Measurements from ENCODE around the gene KCNQ1. TPM values are rescaled to one million over a fixed set of nuclear protein-coding genes. Genes with fewer than 3 reads are reported as not detected.

Gene KCNQ1
- total RNA-seq, 3 donors from 2014 or later, result 3.6 to 6.2 (median 5.1) TPM

GRCh38 chr11:2508793-2509192, 64.0 kb downstream of the KCNQ1 start:
- no peaks in the 10 kb centered on the region for H3K9me3 ChIP-seq
- no peaks in the 10 kb centered on the region for H3K27me3 ChIP-seq
- peak in 1 of 2 donors; percentile 10 for DNase-seq (ENCODE audit: low spot score in 2 of 2)
- TF ChIP-seq POLR2A (IDR thresholded peaks at IDR 0.05), result no peak
- no peak for TF ChIP-seq POLR2AphosphoS5 (IDR thresholded peaks at IDR 0.05)
- TF ChIP-seq, protein P1, sequence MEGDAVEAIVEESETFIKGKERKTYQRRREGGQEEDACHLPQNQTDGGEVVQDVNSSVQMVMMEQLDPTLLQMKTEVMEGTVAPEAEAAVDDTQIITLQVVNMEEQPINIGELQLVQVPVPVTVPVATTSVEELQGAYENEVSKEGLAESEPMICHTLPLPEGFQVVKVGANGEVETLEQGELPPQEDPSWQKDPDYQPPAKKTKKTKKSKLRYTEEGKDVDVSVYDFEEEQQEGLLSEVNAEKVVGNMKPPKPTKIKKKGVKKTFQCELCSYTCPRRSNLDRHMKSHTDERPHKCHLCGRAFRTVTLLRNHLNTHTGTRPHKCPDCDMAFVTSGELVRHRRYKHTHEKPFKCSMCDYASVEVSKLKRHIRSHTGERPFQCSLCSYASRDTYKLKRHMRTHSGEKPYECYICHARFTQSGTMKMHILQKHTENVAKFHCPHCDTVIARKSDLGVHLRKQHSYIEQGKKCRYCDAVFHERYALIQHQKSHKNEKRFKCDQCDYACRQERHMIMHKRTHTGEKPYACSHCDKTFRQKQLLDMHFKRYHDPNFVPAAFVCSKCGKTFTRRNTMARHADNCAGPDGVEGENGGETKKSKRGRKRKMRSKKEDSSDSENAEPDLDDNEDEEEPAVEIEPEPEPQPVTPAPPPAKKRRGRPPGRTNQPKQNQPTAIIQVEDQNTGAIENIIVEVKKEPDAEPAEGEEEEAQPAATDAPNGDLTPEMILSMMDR (IDR thresholded peaks at IDR 0.05), result no peak
- H3K27ac ChIP-seq, result no peak overlapping the region
- H3K4me3 ChIP-seq, result no peak overlapping the region
- intact Hi-C loops (cut with DNase I; ENCODE audit: low total_unique reads), result no loop called here
- H3K4me1 ChIP-seq, result no peaks in the 10 kb centered on the region
- no peaks in the 10 kb centered on the region for H3K36me3 ChIP-seq

DNA sequence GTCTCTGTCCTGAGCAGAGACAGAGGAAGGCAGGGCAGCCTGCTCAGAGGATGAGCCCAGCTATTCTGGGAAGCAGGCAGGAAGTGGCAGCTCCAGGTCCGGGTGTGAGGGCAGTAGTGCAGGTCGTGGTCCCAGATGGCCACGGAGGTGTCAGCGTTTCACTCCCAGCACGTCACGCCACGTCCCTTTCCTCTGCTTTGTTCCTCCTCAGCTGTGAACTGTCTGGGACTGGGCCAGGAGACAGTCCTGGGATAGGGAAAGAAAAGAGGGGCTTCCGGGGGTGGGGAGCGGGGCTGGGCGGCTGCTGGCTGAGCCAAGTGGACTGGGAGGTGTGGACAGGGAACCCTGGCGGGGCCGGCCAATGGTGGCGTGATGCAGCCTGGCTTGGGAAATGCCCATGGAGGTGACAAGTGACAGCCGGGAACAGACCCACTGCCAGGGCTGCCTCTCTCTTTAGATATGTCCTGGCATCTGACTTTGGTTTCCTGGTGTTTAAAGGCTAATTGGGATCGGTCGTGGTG, 64.7 kb downstream of the KCNQ1 start:
- intact Hi-C loops (cut with DNase I; ENCODE audit: low total_unique reads), result no loop called here
- H3K36me3 ChIP-seq, result no peaks in the 10 kb centered on the region
- TF ChIP-seq POLR2AphosphoS5 (IDR thresholded peaks at IDR 0.05), result no peak
- H3K9me3 ChIP-seq, result no peaks in the 10 kb centered on the region
- DNase-seq (ENCODE audit: low spot score in 2 of 2), result peak; percentile 13 to 50
- no peak overlapping the region for H3K27ac ChIP-seq
- no peaks in the 10 kb centered on the region for H3K4me1 ChIP-seq
- H3K4me3 ChIP-seq, result no peak overlapping the region
- no peaks in the 10 kb centered on the region for H3K27me3 ChIP-seq

- H3K9me3 ChIP-seq, result no peaks in the 10 kb centered on the region
- H3K36me3 ChIP-seq, result no peaks in the 10 kb centered on the region
- no peak overlapping the region for H3K4me3 ChIP-seq
- H3K27me3 ChIP-seq, result no peaks in the 10 kb centered on the region
- H3K4me1 ChIP-seq, result no peaks in the 10 kb centered on the region
- no peak for TF ChIP-seq POLR2A (IDR thresholded peaks at IDR 0.05)
- peak in 1 of 2 donors; percentile 6 for DNase-seq (ENCODE audit: low spot score in 2 of 2)
- no peak overlapping the region for H3K27ac ChIP-seq
- intact Hi-C loops (cut with DNase I; ENCODE audit: low total_unique reads), result no loop called here
Measured at GRCh38 chr11:2510626-2511402, 66.0 kb downstream of the KCNQ1 start.

DNA sequence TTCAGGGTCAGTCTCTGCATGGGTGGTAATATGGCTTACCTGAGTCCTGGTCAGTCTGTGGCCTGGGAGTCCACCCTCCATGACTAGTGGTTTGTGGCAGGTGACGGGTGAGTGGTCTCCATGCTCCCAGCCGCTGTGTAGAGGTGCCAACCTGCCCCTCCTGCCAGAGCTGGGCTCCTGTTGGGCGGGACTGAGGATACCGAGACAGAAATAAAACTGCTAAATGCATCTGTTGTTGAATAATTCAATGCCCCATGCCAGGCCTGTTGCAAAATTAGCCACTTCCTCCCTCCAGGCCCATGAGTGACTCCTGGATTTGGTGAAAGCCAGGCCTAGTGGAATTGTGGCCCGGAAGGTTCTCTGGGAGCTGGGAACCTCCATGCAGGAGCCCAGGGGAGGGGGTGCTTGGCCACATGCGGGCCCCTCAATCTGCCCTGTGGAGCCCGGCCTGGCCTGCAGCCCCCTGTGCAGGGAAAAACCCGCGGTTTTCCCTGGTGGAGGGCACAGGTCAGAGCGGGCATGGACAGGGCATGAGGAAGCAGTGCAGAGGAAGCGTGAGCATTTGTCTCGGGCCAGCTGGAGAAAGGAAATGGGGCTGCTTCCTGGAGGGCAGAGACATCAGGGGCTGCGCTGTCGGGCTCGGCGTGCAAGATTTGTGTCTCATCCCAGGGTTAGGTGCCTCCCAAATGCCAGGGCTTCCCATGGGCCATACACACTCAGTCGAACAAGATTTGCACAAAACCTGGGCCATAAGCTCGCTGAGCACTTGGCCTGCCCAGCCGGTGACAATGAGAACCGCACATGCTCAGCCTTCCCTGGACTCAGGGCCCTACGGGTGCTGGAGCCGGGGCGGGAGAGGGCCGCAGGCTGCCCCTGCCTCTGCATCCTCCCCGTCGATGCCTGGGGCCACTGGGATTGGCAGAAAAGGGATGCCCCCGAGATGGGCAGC, 66.9 kb downstream of the KCNQ1 start:
- no peaks in the 10 kb centered on the region for H3K9me3 ChIP-seq
- no peaks in the 10 kb centered on the region for H3K4me1 ChIP-seq

GRCh38 chr11:2512431-2513407, 67.9 kb downstream of the KCNQ1 start:
- H3K27me3 ChIP-seq, result no peaks in the 10 kb centered on the region
- DNase-seq (ENCODE audit: low spot score in 2 of 2), result peak in 1 of 2 donors; percentile 13
- H3K27ac ChIP-seq, result no peak overlapping the region
- no peaks in the 10 kb centered on the region for H3K36me3 ChIP-seq
- H3K9me3 ChIP-seq, result no peaks in the 10 kb centered on the region
- no peak overlapping the region for H3K4me3 ChIP-seq
- intact Hi-C loops (cut with DNase I; ENCODE audit: low total_unique reads), result no loop called here
- no peaks in the 10 kb centered on the region for H3K4me1 ChIP-seq
- TF ChIP-seq POLR2AphosphoS5 (IDR thresholded peaks at IDR 0.05), result no peak
- TF ChIP-seq, protein P1 (IDR thresholded peaks at IDR 0.05), result no peak
- TF ChIP-seq POLR2A (IDR thresholded peaks at IDR 0.05), result no peak

More for the DNA sequence above, 66.9 kb downstream of the KCNQ1 start:
- intact Hi-C loops (cut with DNase I; ENCODE audit: low total_unique reads), result no loop called here
- H3K27ac ChIP-seq, result no peak overlapping the region
- no peak overlapping the region for H3K4me3 ChIP-seq
- H3K36me3 ChIP-seq, result no peaks in the 10 kb centered on the region
- DNase-seq (ENCODE audit: low spot score in 2 of 2), result peak; percentile 17 to 43
- H3K27me3 ChIP-seq, result no peaks in the 10 kb centered on the region
- no peak for TF ChIP-seq POLR2AphosphoS5 (IDR thresholded peaks at IDR 0.05)
- TF ChIP-seq, protein P1 (IDR thresholded peaks at IDR 0.05), result no peak
- no peak for TF ChIP-seq POLR2A (IDR thresholded peaks at IDR 0.05)
